ENCODE results near the gene HABP4.

DNA sequence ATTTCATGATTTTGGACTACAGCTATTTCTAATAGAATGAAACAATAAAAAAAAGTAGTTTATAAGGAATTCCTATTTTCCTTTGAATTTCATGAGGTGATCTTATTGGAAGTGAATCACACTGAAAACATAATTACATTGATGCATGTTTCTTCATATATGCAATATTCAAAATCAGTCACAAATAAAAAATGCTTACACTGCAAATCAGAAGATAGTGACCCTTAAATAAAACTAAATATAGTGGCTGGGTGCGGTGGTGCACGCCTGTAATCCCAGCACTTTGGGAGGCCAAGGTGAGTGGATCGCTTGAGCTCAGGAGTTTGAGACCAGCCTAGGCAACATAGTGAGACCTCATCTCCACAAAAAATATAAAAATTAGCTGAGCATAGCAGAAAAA is 90.1 kb downstream of the HABP4 start:
- TF ChIP-seq, protein P1, sequence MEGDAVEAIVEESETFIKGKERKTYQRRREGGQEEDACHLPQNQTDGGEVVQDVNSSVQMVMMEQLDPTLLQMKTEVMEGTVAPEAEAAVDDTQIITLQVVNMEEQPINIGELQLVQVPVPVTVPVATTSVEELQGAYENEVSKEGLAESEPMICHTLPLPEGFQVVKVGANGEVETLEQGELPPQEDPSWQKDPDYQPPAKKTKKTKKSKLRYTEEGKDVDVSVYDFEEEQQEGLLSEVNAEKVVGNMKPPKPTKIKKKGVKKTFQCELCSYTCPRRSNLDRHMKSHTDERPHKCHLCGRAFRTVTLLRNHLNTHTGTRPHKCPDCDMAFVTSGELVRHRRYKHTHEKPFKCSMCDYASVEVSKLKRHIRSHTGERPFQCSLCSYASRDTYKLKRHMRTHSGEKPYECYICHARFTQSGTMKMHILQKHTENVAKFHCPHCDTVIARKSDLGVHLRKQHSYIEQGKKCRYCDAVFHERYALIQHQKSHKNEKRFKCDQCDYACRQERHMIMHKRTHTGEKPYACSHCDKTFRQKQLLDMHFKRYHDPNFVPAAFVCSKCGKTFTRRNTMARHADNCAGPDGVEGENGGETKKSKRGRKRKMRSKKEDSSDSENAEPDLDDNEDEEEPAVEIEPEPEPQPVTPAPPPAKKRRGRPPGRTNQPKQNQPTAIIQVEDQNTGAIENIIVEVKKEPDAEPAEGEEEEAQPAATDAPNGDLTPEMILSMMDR (IDR thresholded peaks at IDR 0.05; ENCODE audit: low read depth, low read length) = no peak
- no peak for TF ChIP-seq EZH2phosphoT487 (IDR thresholded peaks at IDR 0.05; ENCODE audit: low read depth)
